Measurements from ENCODE around the gene TNFAIP8L2.

Gene TNFAIP8L2

GRCh38 chr1:151146412-151147131 is 9.9 kb upstream of the TNFAIP8L2 start, which contains the start of gene SEMA6C:
TSS of gene SEMA6C (minus strand) at chr1:151146631. CDS start at chr1:151142621, 4,010 bp downstream.
- no peaks in the 10 kb centered on the region for H3K79me1 ChIP-seq (ENCODE audit: low read depth, low read length)
- H4K91ac ChIP-seq (ENCODE audit: low read depth, low read length, poor library complexity), result no peak within 1 kb of the TSS
- DNase-seq (ENCODE audit: low spot score), result peak; percentile 84
- H2AFZ ChIP-seq (ENCODE audit: low read length), result peak within 1 kb of the TSS; percentile 97
- H3K4ac ChIP-seq (ENCODE audit: low read length), result no peak within 1 kb of the TSS
- peak within 1 kb of the TSS; percentile 23 for H2AK5ac ChIP-seq (ENCODE audit: low read depth, low read length)
- no peak within 1 kb of the TSS for H2BK15ac ChIP-seq (ENCODE audit: low read length)
- no peak within 1 kb of the TSS for H2BK120ac ChIP-seq (ENCODE audit: low read depth, low read length)
- no peak within 1 kb of the TSS for H2BK12ac ChIP-seq (ENCODE audit: low read length)
- peak within 1 kb of the TSS; percentile 87 for H3K23ac ChIP-seq (ENCODE audit: low read depth, low read length, poor library complexity)
- H3K4me1 ChIP-seq (ENCODE audit: control insufficient read depth in 2 of 2, insufficient read depth in 1 of 2, low read depth in 1 of 2, low read length in 2 of 2), result peaks cover 29 to 33% of the 10 kb centered on the region in 2 donors
- no peak within 1 kb of the TSS for H4K8ac ChIP-seq (ENCODE audit: low read depth, low read length)
- H2BK5ac ChIP-seq (ENCODE audit: low read length), result peak within 1 kb of the TSS; percentile 7
- no peaks in the 10 kb centered on the region for H3K9me3 ChIP-seq (replicated peaks in 1 of 2; ENCODE audit: control insufficient read depth in 2 of 2, insufficient read depth in 1 of 2, low read depth in 1 of 2, low read length in 2 of 2)
- H3K36me3 ChIP-seq (replicated peaks in 1 of 2; ENCODE audit: control insufficient read depth in 2 of 2, insufficient read depth in 2 of 2, low read length in 2 of 2), result peaks cover 2 to 10% of the 10 kb centered on the region in 2 donors
- no CpG with 5 or more reads among the region's 61 CpGs for WGBS, 2 donors (ENCODE audit: extremely low coverage in 2 of 2, insufficient read length in 2 of 2, insufficient replicate concordance in 1 of 2)
- H3K27ac ChIP-seq (replicated peaks; ENCODE audit: low read length), result no peak within 1 kb of the TSS
- peak within 1 kb of the TSS; percentile 97 for H3K4me2 ChIP-seq (ENCODE audit: insufficient read depth, low read length, poor library complexity, severe bottlenecking)
- H3K18ac ChIP-seq (ENCODE audit: low read length), result peak within 1 kb of the TSS; percentile 90
- H3K4me3 ChIP-seq (ENCODE audit: low read length in 2 of 2), result peak within 1 kb of the TSS; percentile 89 to 99
- H3K14ac ChIP-seq (ENCODE audit: low read length), result peak within 1 kb of the TSS; percentile 49
- peak within 1 kb of the TSS; percentile 98 for H3K9ac ChIP-seq (ENCODE audit: low read depth, low read length, poor library complexity)
- H3K27me3 ChIP-seq (ENCODE audit: control insufficient read depth in 3 of 3, insufficient read depth in 3 of 3, low read depth in 1 of 3, low read length in 3 of 3), result peaks cover 0 to 4% (median 0%) of the 10 kb centered on the region in 3 experiments

- Histone ChIP-seq H3K27me3 (ENCODE audit: control insufficient read depth in 3 of 3, insufficient read depth in 3 of 3, low read depth in 1 of 3, low read length in 3 of 3) (peaks cover 0 to 4% (median 0%) of the 10 kb centered on the region in 3 experiments), H3K4ac (ENCODE audit: low read length) (no peak overlapping the region), H3K4me2 (ENCODE audit: insufficient read depth, low read length, poor library complexity, severe bottlenecking) (peak overlapping the region; percentile 97), H2AFZ (ENCODE audit: low read length) (peak overlapping the region; percentile 97), H3K36me3 (replicated peaks in 1 of 2; ENCODE audit: control insufficient read depth in 2 of 2, insufficient read depth in 2 of 2, low read length in 2 of 2) (peaks cover 2 to 7% of the 10 kb centered on the region in 2 donors), H3K18ac (ENCODE audit: low read length) (no peak overlapping the region), H2BK15ac (ENCODE audit: low read length) (no peak overlapping the region), H2BK120ac (ENCODE audit: low read depth, low read length) (no peak overlapping the region), H3K27ac (replicated peaks; ENCODE audit: low read length) (no peak overlapping the region), H3K9me3 (replicated peaks in 1 of 2; ENCODE audit: control insufficient read depth in 2 of 2, insufficient read depth in 1 of 2, low read depth in 1 of 2, low read length in 2 of 2) (no peaks in the 10 kb centered on the region), H3K23ac (ENCODE audit: low read depth, low read length, poor library complexity) (peak overlapping the region; percentile 38), H4K8ac (ENCODE audit: low read depth, low read length) (no peak overlapping the region), H3K4me3 (ENCODE audit: low read length in 2 of 2) (peak overlapping the region; percentile 75 to 89), H2BK12ac (ENCODE audit: low read length) (no peak overlapping the region), H3K14ac (ENCODE audit: low read length) (no peak overlapping the region), H2BK5ac (ENCODE audit: low read length) (no peak overlapping the region), H3K9ac (ENCODE audit: low read depth, low read length, poor library complexity) (peak overlapping the region; percentile 88), H3K79me1 (ENCODE audit: low read depth, low read length) (no peaks in the 10 kb centered on the region), H4K91ac (ENCODE audit: low read depth, low read length, poor library complexity) (no peak overlapping the region), H2AK5ac (ENCODE audit: low read depth, low read length) (no peak overlapping the region), H3K4me1 (ENCODE audit: control insufficient read depth in 2 of 2, insufficient read depth in 1 of 2, low read depth in 1 of 2, low read length in 2 of 2) (peaks cover 29 to 33% of the 10 kb centered on the region in 2 donors)
- DNase-seq (ENCODE audit: low spot score), result no peak
- WGBS, 2 donors (ENCODE audit: extremely low coverage in 2 of 2, insufficient read length in 2 of 2, insufficient replicate concordance in 1 of 2), result no CpG with 5 or more reads among the region's 7 CpGs
Observed at GRCh38 chr1:151147132-151147503, 9.3 kb upstream of the TNFAIP8L2 start.

GRCh38 chr1:151147665-151148064 is 8.8 kb upstream of the TNFAIP8L2 start:
- Histone ChIP-seq H2BK5ac (ENCODE audit: low read length) (no peak overlapping the region), H3K4me2 (ENCODE audit: insufficient read depth, low read length, poor library complexity, severe bottlenecking) (no peak overlapping the region), H2AFZ (ENCODE audit: low read length) (peak overlapping the region; percentile 97), H3K18ac (ENCODE audit: low read length) (no peak overlapping the region), H4K8ac (ENCODE audit: low read depth, low read length) (no peak overlapping the region), H3K14ac (ENCODE audit: low read length) (no peak overlapping the region), H3K4me1 (ENCODE audit: control insufficient read depth in 2 of 2, insufficient read depth in 1 of 2, low read depth in 1 of 2, low read length in 2 of 2) (peaks cover 27 to 32% of the 10 kb centered on the region in 2 donors), H3K4ac (ENCODE audit: low read length) (no peak overlapping the region), H3K27ac (replicated peaks; ENCODE audit: low read length) (no peak overlapping the region), H4K91ac (ENCODE audit: low read depth, low read length, poor library complexity) (no peak overlapping the region), H3K9me3 (replicated peaks in 1 of 2; ENCODE audit: control insufficient read depth in 2 of 2, insufficient read depth in 1 of 2, low read depth in 1 of 2, low read length in 2 of 2) (no peaks in the 10 kb centered on the region), H2BK12ac (ENCODE audit: low read length) (no peak overlapping the region), H2BK15ac (ENCODE audit: low read length) (no peak overlapping the region), H3K4me3 (ENCODE audit: low read length in 2 of 2) (no peak overlapping the region), H3K36me3 (replicated peaks in 1 of 2; ENCODE audit: control insufficient read depth in 2 of 2, insufficient read depth in 2 of 2, low read length in 2 of 2) (peaks cover 0 to 2% of the 10 kb centered on the region in 2 donors), H2BK120ac (ENCODE audit: low read depth, low read length) (no peak overlapping the region), H3K9ac (ENCODE audit: low read depth, low read length, poor library complexity) (no peak overlapping the region), H3K27me3 (ENCODE audit: control insufficient read depth in 3 of 3, insufficient read depth in 3 of 3, low read depth in 1 of 3, low read length in 3 of 3) (peaks cover 0 to 4% (median 0%) of the 10 kb centered on the region in 3 experiments), H3K23ac (ENCODE audit: low read depth, low read length, poor library complexity) (no peak overlapping the region), H2AK5ac (ENCODE audit: low read depth, low read length) (no peak overlapping the region), H3K79me1 (ENCODE audit: low read depth, low read length) (no peaks in the 10 kb centered on the region)
- no peak for DNase-seq (ENCODE audit: low spot score)
- WGBS, 2 donors (ENCODE audit: extremely low coverage in 2 of 2, insufficient read length in 2 of 2, insufficient replicate concordance in 1 of 2), result no CpG with 5 or more reads among the region's 2 CpGs

GRCh38 chr1:151157067-151157531 is 650 bp downstream of the TNFAIP8L2 start:
- Histone ChIP-seq H3K36me3 (replicated peaks in 1 of 2; ENCODE audit: control insufficient read depth in 2 of 2, insufficient read depth in 2 of 2, low read length in 2 of 2) (peaks cover 26 to 42% of the 10 kb centered on the region in 2 donors), H2BK5ac (ENCODE audit: low read length) (no peak overlapping the region), H3K4me2 (ENCODE audit: insufficient read depth, low read length, poor library complexity, severe bottlenecking) (no peak overlapping the region), H3K27me3 (ENCODE audit: control insufficient read depth in 3 of 3, insufficient read depth in 3 of 3, low read depth in 1 of 3, low read length in 3 of 3) (no peaks in the 10 kb centered on the region), H3K18ac (ENCODE audit: low read length) (no peak overlapping the region), H2BK15ac (ENCODE audit: low read length) (no peak overlapping the region), H3K14ac (ENCODE audit: low read length) (no peak overlapping the region), H3K9ac (ENCODE audit: low read depth, low read length, poor library complexity) (no peak overlapping the region), H4K8ac (ENCODE audit: low read depth, low read length) (no peak overlapping the region), H3K23ac (ENCODE audit: low read depth, low read length, poor library complexity) (no peak overlapping the region), H3K27ac (replicated peaks; ENCODE audit: low read length) (no peak overlapping the region), H3K4me3 (ENCODE audit: low read length in 2 of 2) (no peak overlapping the region), H4K91ac (ENCODE audit: low read depth, low read length, poor library complexity) (no peak overlapping the region), H2BK120ac (ENCODE audit: low read depth, low read length) (no peak overlapping the region), H2AFZ (ENCODE audit: low read length) (no peak overlapping the region), H3K4me1 (ENCODE audit: control insufficient read depth in 2 of 2, insufficient read depth in 1 of 2, low read depth in 1 of 2, low read length in 2 of 2) (no peaks in the 10 kb centered on the region), H2AK5ac (ENCODE audit: low read depth, low read length) (no peak overlapping the region), H3K79me1 (ENCODE audit: low read depth, low read length) (peaks cover 2% of the 10 kb centered on the region), H2BK12ac (ENCODE audit: low read length) (no peak overlapping the region), H3K9me3 (replicated peaks in 1 of 2; ENCODE audit: control insufficient read depth in 2 of 2, insufficient read depth in 1 of 2, low read depth in 1 of 2, low read length in 2 of 2) (no peaks in the 10 kb centered on the region), H3K4ac (ENCODE audit: low read length) (no peak overlapping the region)
- no peak for DNase-seq (ENCODE audit: low spot score)
- WGBS, 2 donors (ENCODE audit: extremely low coverage in 2 of 2, insufficient read length in 2 of 2, insufficient replicate concordance in 1 of 2), result no CpG with 5 or more reads among the region's 6 CpGs

Data from neuronal stem cell (in vitro differentiated cells).